Osteoblast (primary cell): ENCODE data around the gene UBE3B. TPM values are rescaled to one million over a fixed set of nuclear protein-coding genes. Genes with fewer than 3 reads are reported as not detected.

Source experiments
- DNase-seq: peaks from one replicate; pipeline ENCODE4 v3.0.0; 2011; ENCODE audit warnings: low spot score, mixed read lengths; ENCODE audit not compliant: insufficient read length; ENCODE audit errors: missing footprints
- H2AFZ ChIP-seq: 2 replicates; pipeline ENCODE4 v1.6.0; 2011; ENCODE audit warnings: mild to moderate bottlenecking, low read length
- H3K27ac ChIP-seq: 2 replicates; pipeline ENCODE4 v1.5.1; 2011; ENCODE audit warnings: mild to moderate bottlenecking, low read depth, low read length, moderate library complexity
- H3K27me3 ChIP-seq: 2 replicates; pipeline ENCODE4 v1.6.0; 2012; ENCODE audit warnings: mild to moderate bottlenecking, control low read depth, inconsistent platforms, low read length, moderate library complexity; ENCODE audit not compliant: insufficient read depth
- H3K36me3 ChIP-seq: 2 replicates; pipeline ENCODE4 v1.5.1; 2011; ENCODE audit warnings: mild to moderate bottlenecking, low read length, control low read depth, moderate library complexity; ENCODE audit not compliant: insufficient read depth
- H3K4me1 ChIP-seq: 2 replicates; pipeline ENCODE4 v1.5.1; 2011; ENCODE audit warnings: mild to moderate bottlenecking, low read length, control low read depth, moderate library complexity; ENCODE audit not compliant: insufficient read depth
- H3K4me2 ChIP-seq: 2 replicates; pipeline ENCODE4 v1.6.0; 2011; ENCODE audit warnings: mild to moderate bottlenecking, low read length; ENCODE audit not compliant: insufficient read depth
- H3K4me3 ChIP-seq: fragments of 200-600 bp; sonication (generic); 3 replicates; pipeline ENCODE4 v1.5.1; 2012; ENCODE audit warnings: mild to moderate bottlenecking, low read length, inconsistent platforms; ENCODE audit not compliant: insufficient read depth
- H3K79me2 ChIP-seq: 2 replicates; pipeline ENCODE4 v1.6.0; 2012; ENCODE audit warnings: mild to moderate bottlenecking, low read length, control low read depth, inconsistent platforms; ENCODE audit not compliant: insufficient read depth
- H3K9me3 ChIP-seq: 2 replicates; pipeline ENCODE4 v1.5.1; 2011; ENCODE audit warnings: low read depth, low read length, control low read depth
- H4K20me1 ChIP-seq: 2 replicates; pipeline ENCODE4 v1.6.0; 2012; ENCODE audit warnings: mild to moderate bottlenecking, low read length, control low read depth; ENCODE audit not compliant: insufficient read depth
- CTCF ChIP-seq: IDR thresholded peaks from 2 replicates; pipeline ENCODE4 v1.5.1; 2011; ENCODE audit warnings: mild to moderate bottlenecking, low read depth, low read length, moderate library complexity; ENCODE audit errors: extremely low read depth
- total RNA-seq: library from RNA; depleted of rRNA; stranded (reverse); fragments of >200 nt; gene quantifications from 2 replicates; pipeline ENCODE4 v1.2.3, GENCODE V29; 2012

UBE3B gene
- total RNA-seq, 1 donor: 40.9 TPM

GRCh38 chr12:109482894-109483293 lies 5.5 kb downstream of the UBE3B start:
- Histone ChIP-seq H2AFZ (no peak overlapping the region), H3K9me3 (no peaks in the 10 kb centered on the region), H3K36me3 (peaks cover 51% of the 10 kb centered on the region), H3K4me3 (no peak overlapping the region), H3K79me2 (peaks cover 36% of the 10 kb centered on the region), H4K20me1 (no peaks in the 10 kb centered on the region), H3K4me2 (no peak overlapping the region), H3K27ac (no peak overlapping the region), H3K27me3 (no peaks in the 10 kb centered on the region), H3K4me1 (peaks cover 12% of the 10 kb centered on the region)
- no peak for TF ChIP-seq CTCF
- no peak for DNase-seq

- Histone ChIP-seq H3K36me3 (peaks cover 55% of the 10 kb centered on the region), H3K9me3 (no peaks in the 10 kb centered on the region), H3K4me3 (no peak overlapping the region), H3K4me2 (no peak overlapping the region), H2AFZ (no peak overlapping the region), H3K27ac (no peak overlapping the region), H3K27me3 (no peaks in the 10 kb centered on the region), H3K79me2 (peaks cover 31% of the 10 kb centered on the region), H3K4me1 (peaks cover 8% of the 10 kb centered on the region), H4K20me1 (no peaks in the 10 kb centered on the region)
- TF ChIP-seq CTCF: no peak
- no peak for DNase-seq
These were observed 5.9 kb downstream of the UBE3B start for GRCh38 chr12:109483346-109483745.

- Histone ChIP-seq H3K9me3 (no peaks in the 10 kb centered on the region), H3K4me1 (no peaks in the 10 kb centered on the region), H3K36me3 (peaks cover 74% of the 10 kb centered on the region), H3K27ac (no peak overlapping the region), H2AFZ (no peak overlapping the region), H4K20me1 (no peaks in the 10 kb centered on the region), H3K4me3 (no peak overlapping the region), H3K27me3 (no peaks in the 10 kb centered on the region), H3K4me2 (no peak overlapping the region), H3K79me2 (peaks cover 13% of the 10 kb centered on the region)
- no peak for DNase-seq
- no peak for TF ChIP-seq CTCF
These were observed 7.8 kb downstream of the UBE3B start for GRCh38 chr12:109485201-109485600.

GRCh38 chr12:109487181-109488050 lies 10.0 kb downstream of the UBE3B start:
- no peaks in the 10 kb centered on the region for H4K20me1 ChIP-seq
- H3K27ac ChIP-seq: no peak overlapping the region
- no peak overlapping the region for H2AFZ ChIP-seq
- peaks cover 93% of the 10 kb centered on the region for H3K36me3 ChIP-seq
- no peak overlapping the region for H3K4me2 ChIP-seq
- no peak for DNase-seq
- H3K9me3 ChIP-seq: no peaks in the 10 kb centered on the region
- no peak for TF ChIP-seq CTCF
- H3K27me3 ChIP-seq: no peaks in the 10 kb centered on the region
- no peak overlapping the region for H3K4me3 ChIP-seq
- peaks cover under 1% of the 10 kb centered on the region for H3K79me2 ChIP-seq
- no peaks in the 10 kb centered on the region for H3K4me1 ChIP-seq
